ENCODE data around the gene DSEL. TPM values are rescaled to one million over a fixed set of nuclear protein-coding genes. Genes with fewer than 3 reads are reported as not detected.

DSEL gene
- total and polyA plus RNA-seq, 2 experiments from 2014 or later: 4.0 to 18.9 TPM

DNA sequence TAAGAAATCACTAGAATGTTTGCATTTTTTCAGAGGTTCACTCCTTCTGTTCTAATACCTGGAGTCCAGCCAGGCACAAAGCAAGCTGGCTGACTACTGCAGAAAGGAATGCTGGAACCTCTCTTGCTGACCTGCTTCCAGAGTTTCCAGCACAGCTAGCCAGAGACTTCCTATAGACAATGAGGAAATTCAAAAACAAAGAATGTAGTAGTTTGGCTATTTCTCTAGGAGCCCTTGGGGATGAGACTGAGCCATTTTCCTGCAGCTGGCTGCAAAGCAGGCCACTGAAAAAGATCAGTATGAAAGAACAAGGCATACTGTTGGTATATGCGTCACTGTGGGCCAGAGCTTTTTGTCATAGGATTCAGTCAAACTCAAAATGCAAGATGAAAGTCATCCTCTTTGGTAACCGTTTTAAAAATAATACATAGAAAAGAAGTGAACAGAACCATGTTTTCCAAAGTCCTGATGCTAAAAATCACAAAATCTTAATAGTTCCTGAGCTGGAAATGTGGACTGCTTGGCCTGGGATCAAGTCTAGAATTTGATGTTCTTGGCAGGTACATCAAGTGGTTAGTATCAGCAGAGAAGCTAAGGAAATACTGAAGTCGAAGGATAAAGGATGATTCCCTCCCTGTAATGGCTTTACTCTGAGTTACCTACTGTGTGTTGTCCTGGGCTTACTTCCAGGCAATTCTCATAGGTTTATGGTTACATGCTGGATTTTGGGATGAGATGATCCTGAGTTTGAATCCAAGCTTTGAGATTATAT lies 9.0 kb upstream of the DSEL start:
- DNase-seq (ENCODE audit: low spot score): peak; percentile 82
- Histone ChIP-seq H3K9me2 (replicated peaks; ENCODE audit: insufficient read depth) (no peaks in the 10 kb centered on the region), H2AFZ (no peak overlapping the region), H3K27ac (peak overlapping the region; percentile 36), H3K4me2 (no peak overlapping the region), H3K4me1 (ENCODE audit: insufficient read depth) (peaks cover 8% of the 10 kb centered on the region), H3K79me2 (no peaks in the 10 kb centered on the region), H3K36me3 (replicated peaks; ENCODE audit: insufficient read depth, low read depth) (no peaks in the 10 kb centered on the region), H3K9me3 (ENCODE audit: low read depth) (no peaks in the 10 kb centered on the region), H3K4me3 (no peak overlapping the region), H4K20me1 (ENCODE audit: insufficient read depth, poor library complexity, severe bottlenecking) (no peaks in the 10 kb centered on the region), H3K27me3 (no peaks in the 10 kb centered on the region)
- no peak for TF ChIP-seq EZH2phosphoT487 (IDR thresholded peaks at IDR 0.05; ENCODE audit: low read depth, severe bottlenecking, unreplicated experiment)
- no peak for TF ChIP-seq EZH2 (IDR thresholded peaks at IDR 0.05; ENCODE audit: borderline replicate concordance)
- no peak for TF ChIP-seq CTCF (IDR thresholded peaks at IDR 0.05; ENCODE audit: poor library complexity)
- WGBS (ENCODE audit: low lambda C conversion rate, missing lambda C conversion rate): 84% methylated on average over 3 of the region's 3 CpGs

- peaks cover 2% of the 10 kb centered on the region for H3K79me2 ChIP-seq
- no peak for DNase-seq (ENCODE audit: low spot score)
- H3K27ac ChIP-seq: no peak overlapping the region
- no peaks in the 10 kb centered on the region for H3K36me3 ChIP-seq (replicated peaks; ENCODE audit: insufficient read depth, low read depth)
- H3K9me2 ChIP-seq (replicated peaks; ENCODE audit: insufficient read depth): no peaks in the 10 kb centered on the region
- no peak for TF ChIP-seq CTCF (IDR thresholded peaks at IDR 0.05; ENCODE audit: poor library complexity)
- no peak for TF ChIP-seq EZH2 (IDR thresholded peaks at IDR 0.05; ENCODE audit: borderline replicate concordance)
- no peak for TF ChIP-seq EZH2phosphoT487 (IDR thresholded peaks at IDR 0.05; ENCODE audit: low read depth, severe bottlenecking, unreplicated experiment)
- 62% methylated on average over 2 of the region's 2 CpGs for WGBS (ENCODE audit: low lambda C conversion rate, missing lambda C conversion rate)
- H3K27me3 ChIP-seq: no peaks in the 10 kb centered on the region
- H3K4me2 ChIP-seq: no peak overlapping the region
- no peaks in the 10 kb centered on the region for H3K9me3 ChIP-seq (ENCODE audit: low read depth)
- no peaks in the 10 kb centered on the region for H4K20me1 ChIP-seq (ENCODE audit: insufficient read depth, poor library complexity, severe bottlenecking)
- H3K4me3 ChIP-seq: no peak overlapping the region
- H3K4me1 ChIP-seq (ENCODE audit: insufficient read depth): peaks cover 8% of the 10 kb centered on the region
- H2AFZ ChIP-seq: no peak overlapping the region
Observed at GRCh38 chr18:67520351-67520921, 3.9 kb upstream of the DSEL start.

GRCh38 chr18:67519592-67519991 lies 3.1 kb upstream of the DSEL start:
- Histone ChIP-seq H3K9me2 (replicated peaks; ENCODE audit: insufficient read depth) (no peaks in the 10 kb centered on the region), H3K36me3 (replicated peaks; ENCODE audit: insufficient read depth, low read depth) (no peaks in the 10 kb centered on the region)

More at GRCh38 chr18:67519592-67519991, 3.1 kb upstream of the DSEL start:
- WGBS (ENCODE audit: low lambda C conversion rate, missing lambda C conversion rate): 63% methylated on average over 2 of the region's 2 CpGs
- peak; percentile 13 for DNase-seq (ENCODE audit: low spot score)
- no peaks in the 10 kb centered on the region for H3K9me3 ChIP-seq (ENCODE audit: low read depth)
- H3K27me3 ChIP-seq: no peaks in the 10 kb centered on the region
- H3K4me1 ChIP-seq (ENCODE audit: insufficient read depth): peaks cover 11% of the 10 kb centered on the region
- H3K4me3 ChIP-seq: no peak overlapping the region
- H3K27ac ChIP-seq: no peak overlapping the region
- H3K79me2 ChIP-seq: peaks cover 10% of the 10 kb centered on the region
- H2AFZ ChIP-seq: no peak overlapping the region
- no peaks in the 10 kb centered on the region for H4K20me1 ChIP-seq (ENCODE audit: insufficient read depth, poor library complexity, severe bottlenecking)
- TF ChIP-seq EZH2phosphoT487 (IDR thresholded peaks at IDR 0.05; ENCODE audit: low read depth, severe bottlenecking, unreplicated experiment) (no peak), EZH2 (IDR thresholded peaks at IDR 0.05; ENCODE audit: borderline replicate concordance) (no peak), CTCF (IDR thresholded peaks at IDR 0.05; ENCODE audit: poor library complexity) (no peak)
- no peak overlapping the region for H3K4me2 ChIP-seq

Measured in hepatocyte (in vitro differentiated cells).